GM18951 (cell line): ENCODE measurements around the gene FOXJ1.

Experiments
- POLR2A ChIP-seq: IDR thresholded peaks from 4 replicates; pipeline ENCODE4 v1.6.1; 2011; ENCODE audit warnings: mild to moderate bottlenecking; ENCODE audit not compliant: insufficient read length, insufficient read depth; ENCODE audit errors: extremely low read depth
- in situ Hi-C: fragments of 300-500 bp; cut with MboI; formaldehyde crosslinking; loops from one replicate; pipeline ENCODE4 v1.12.0; 2022; ENCODE audit warnings: low sequenced_read_pairs, mixed read lengths, inconsistent platforms; ENCODE audit not compliant: unreplicated experiment

The FOXJ1 gene

DNA sequence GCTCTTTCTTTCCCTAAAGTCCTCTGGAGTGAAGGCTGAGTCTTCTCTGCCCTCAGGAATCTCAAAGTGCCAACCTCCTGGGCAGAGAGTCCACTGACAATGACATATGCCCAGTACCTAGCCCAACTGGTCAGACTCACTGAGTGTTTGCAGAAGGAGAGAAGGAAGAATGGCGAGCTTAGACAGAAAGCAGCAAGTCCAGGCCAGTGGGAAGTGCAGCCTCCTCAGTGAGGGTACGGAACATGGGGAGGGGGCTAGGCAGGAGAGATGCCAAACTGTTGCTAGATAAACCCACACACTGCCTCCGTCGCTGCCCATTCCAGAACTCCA lies 38.1 kb downstream of the FOXJ1 start:
- in situ Hi-C loops = no loop called here
- no peak for TF ChIP-seq POLR2A

DNA sequence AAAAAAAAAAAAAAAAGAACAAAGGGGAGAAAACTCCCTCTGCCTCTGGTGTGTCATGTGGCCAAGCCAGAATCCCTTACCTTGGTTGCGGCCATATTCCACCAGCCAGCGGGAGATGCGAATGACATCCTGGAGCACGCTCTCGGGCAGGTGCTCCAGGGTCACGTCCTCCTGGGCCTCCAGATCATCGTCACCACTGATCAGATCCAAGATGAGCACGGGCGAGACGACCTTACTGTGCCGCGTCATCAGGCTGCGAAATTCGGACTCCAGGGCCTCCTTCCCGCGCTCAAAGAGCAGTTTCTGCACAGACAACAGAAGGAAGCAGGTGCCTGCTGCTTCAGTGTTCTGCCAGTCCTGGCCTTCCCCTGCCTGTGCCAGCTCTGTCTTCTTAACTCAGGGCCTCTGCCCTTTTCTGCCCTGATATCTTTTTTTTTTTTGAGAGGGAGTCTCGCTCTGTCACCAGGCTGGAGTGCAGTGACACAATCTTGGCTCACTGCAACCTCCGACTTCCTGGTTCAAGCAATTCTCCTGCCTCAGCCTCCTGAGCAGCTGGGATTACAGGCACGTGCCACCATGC lies 43.2 kb downstream of the FOXJ1 start:
- TF ChIP-seq POLR2A = no peak
- in situ Hi-C loops = no loop called here

DNA sequence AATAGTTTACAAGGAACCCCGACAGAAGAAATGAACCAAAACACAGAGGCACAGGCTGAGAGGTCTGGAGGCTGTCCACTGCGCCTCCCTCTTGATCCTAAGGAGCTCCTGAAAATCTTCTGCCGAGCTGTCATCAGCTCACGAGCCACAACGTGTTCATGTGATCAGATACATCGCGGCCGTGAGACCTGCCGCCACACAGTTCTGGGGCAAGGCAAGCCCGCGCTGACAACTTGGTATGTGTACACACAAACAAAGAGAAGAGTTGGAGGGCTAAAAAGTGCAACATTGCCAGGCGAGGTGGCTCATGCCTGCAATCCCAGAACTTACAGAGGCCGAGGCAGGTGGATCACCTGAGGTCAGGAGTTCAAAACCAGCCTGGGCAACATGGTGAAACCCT lies 45.1 kb downstream of the FOXJ1 start:
- no peak for TF ChIP-seq POLR2A
- in situ Hi-C loops = no loop called here

DNA sequence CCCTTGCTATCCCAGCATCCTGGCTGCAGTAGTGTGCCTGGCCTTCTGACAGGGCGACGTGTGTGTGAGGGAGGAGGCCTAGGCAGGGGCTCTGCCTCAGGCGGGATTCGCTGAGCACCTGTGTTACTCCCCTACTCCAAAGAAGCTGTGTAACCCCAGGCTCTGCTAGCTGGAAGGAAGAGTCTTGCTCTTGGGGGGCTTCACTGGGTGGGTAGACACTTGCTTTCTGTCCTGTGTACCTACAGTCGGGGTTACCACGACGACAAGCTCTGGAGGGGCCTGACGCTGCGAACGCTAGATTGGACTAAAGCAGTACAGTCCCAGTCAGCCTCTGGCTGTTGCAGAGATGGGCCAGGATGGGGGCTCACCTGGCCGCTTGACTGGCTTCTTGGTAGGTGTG lies 47.0 kb downstream of the FOXJ1 start:
- no peak for TF ChIP-seq POLR2A
- in situ Hi-C loops = no loop called here

DNA sequence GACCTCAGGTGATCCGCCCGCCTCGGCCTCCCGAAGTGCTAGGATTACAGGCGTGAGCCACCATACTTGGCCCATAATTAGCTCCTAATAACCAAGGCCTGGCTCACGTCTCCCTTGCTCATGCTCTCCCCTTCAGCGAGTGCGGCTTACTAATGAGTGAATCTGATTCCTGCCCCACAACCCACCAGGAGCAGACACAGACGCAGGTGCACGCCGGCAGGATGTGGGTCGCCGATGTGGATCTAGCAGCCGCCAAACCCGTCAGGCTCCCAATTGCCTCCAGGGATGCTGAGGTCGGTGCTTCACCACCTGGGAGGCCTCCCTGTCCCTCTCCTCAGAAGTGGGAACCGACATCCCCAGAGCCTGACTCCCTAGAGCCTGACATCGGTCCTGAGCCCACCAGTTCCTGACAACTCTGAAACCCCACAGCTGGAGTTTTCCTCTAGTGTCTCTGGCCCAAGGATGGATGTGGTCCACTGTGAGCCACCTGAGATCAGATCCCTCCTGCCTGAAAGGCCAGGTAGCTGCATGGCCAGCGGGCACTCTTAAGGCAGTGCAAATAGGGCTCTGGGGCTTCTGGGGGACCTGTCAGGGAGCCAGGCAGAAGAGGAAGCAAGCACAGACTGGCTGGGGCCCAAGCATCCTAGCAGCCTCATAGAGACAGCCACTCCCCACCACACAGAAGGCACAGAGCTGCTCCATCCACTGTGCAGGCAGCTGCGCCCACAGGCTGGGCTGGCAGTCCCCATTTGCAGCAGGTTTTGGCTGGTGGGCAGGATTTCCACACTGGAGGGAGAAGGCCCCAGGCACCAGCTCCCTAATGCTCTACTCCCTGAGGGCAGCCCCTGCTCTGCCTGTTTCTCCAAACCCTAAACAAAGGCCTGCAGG lies 48.3 kb downstream of the FOXJ1 start:
- in situ Hi-C loops = no loop called here
- TF ChIP-seq POLR2A = no peak

DNA sequence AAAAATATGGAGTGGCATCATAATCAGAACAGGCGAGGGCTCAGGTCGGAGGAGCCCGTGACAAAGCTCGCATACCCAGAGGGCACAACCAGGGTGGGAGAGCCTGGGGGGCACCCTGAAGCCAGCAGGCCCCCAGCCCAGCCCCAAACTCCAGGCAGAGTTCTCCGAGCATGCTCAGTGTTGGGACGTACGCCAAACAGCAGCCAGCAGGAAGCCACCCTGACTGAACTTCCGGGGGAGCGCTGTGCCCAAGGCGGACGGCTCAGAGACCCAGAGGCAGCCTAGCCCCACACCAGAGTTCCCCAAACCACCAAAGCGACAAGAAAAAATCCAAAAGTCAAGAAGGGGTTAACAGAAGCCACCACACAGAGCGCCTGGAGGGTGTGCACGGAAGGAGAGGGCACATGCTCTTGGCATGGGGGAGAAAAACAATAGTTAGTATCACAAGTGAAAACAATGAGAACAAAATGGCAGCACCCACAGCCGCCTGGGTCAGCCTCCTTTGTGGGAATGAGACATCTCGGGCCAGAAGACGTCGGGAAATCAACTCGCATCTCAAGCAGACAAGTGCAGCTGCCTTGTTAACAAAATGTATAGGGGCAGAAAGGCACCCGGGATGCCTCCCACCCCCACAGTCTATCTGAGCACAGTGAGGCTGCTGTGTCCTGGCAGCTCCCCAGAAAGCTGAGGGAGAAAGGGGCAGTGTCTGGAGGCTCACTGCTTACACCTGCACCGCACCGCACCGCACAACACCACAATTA lies 49.3 kb downstream of the FOXJ1 start:
- in situ Hi-C loops = no loop called here

DNA sequence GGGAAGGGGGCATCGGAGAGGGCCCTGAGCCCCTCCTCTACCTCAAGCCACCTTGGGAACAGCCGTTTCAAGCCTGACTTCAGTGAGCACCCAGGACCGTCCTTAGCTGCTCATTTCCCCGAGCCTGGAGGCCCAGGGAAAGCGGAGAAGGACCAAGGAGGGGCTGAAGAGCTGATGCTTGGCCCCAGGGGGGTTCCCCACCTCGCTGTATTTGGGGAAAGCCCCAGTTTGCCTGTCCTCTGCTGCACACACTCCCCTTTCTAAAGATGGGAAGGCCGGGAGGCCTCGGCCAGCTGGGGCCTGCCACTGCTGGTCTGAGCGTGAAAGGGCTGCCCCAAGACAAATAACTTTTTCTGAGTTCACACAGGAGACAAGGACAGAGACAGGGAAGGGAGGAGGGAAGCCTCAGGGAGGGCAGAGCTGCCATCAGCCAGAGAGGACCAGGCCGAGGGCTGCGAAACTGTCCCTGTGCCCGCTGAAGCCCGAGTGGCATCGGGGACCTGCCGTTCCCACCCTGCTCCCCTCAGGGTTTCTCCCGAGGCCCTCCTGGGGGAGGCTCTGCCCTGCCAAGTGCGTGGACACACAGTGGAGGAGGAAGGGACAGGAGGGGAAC lies 50.4 kb downstream of the FOXJ1 start:
- TF ChIP-seq POLR2A = no peak
- in situ Hi-C loops = no loop called here

More for the DNA sequence above, 49.3 kb downstream of the FOXJ1 start:
- TF ChIP-seq POLR2A = no peak

DNA sequence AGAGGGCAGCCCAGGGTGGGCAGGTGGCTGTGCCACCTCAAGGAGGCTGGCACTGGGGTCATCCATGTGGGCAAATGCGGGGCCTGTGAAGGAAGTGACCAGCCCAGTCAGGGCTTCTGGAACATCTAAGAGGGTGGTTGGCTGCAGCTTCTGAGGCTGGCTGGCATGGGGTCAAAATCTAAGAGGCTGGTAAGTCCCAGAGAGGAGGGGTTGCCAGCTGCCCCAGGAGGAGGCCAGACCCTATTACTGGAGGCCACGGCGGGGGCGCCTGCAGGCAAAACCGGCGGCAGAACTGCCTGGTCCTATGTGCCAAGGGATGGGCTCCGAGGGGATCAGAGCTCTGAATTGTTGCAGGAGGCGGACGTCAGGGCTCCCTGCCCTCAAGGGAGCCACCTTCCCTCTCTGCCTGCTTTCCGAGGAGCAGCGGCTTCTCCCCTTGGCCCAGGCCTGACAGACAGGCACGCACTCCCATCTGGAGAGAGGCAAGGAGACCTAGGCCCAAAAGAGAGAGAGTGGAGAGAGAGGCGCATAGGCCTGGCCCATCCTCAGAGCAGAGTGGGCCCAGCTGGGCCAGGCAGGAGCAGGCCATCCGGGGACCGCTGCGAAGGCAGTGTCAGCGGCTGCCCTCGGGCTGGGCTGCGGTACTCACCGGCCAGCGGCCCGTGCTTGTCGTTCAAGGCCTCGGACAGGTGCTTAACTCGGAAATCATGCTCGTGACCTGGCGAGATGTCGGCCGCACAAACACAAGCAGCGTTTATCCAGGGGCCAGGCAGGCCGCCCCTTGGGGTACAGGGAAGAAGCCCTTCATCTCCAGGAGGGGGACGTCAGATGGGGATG lies 51.1 kb downstream of the FOXJ1 start:
- TF ChIP-seq POLR2A = no peak
- in situ Hi-C loops = no loop called here

DNA sequence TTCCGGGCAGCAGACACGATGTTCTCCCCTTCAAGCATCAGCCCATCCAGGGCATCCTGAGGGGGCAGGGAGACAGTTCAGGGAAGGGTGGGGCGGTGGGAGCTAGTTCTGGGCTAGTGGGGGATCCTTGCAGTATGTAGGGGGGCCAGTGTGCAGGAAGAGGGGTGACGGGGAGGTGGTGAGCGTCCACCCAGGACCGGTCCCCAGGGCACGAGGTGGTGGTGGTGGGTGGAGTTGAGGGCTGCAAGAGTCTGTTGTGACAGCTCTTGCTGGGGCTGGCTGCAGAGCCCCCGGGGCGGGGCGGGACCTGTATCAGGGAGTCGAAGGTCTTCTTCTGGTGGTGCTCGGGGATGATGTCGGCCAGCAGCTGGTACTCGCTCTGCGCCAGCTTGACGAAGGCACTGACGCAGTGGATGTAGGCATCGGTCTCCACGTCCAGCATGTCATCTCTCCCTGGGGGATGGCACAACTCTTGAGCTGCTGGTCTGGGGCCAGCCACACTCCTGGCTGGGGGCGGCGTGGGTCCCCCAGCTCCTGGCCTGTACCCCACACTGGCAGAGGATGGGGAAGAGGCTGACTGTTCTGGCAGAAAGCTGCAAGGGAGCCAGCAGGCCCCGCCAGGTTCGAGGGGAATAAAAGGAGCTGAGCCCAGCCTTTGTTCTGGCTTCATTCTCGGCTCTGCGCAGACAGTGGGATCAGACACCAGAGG lies 52.0 kb downstream of the FOXJ1 start:
- TF ChIP-seq POLR2A = no peak
- in situ Hi-C loops = no loop called here

DNA sequence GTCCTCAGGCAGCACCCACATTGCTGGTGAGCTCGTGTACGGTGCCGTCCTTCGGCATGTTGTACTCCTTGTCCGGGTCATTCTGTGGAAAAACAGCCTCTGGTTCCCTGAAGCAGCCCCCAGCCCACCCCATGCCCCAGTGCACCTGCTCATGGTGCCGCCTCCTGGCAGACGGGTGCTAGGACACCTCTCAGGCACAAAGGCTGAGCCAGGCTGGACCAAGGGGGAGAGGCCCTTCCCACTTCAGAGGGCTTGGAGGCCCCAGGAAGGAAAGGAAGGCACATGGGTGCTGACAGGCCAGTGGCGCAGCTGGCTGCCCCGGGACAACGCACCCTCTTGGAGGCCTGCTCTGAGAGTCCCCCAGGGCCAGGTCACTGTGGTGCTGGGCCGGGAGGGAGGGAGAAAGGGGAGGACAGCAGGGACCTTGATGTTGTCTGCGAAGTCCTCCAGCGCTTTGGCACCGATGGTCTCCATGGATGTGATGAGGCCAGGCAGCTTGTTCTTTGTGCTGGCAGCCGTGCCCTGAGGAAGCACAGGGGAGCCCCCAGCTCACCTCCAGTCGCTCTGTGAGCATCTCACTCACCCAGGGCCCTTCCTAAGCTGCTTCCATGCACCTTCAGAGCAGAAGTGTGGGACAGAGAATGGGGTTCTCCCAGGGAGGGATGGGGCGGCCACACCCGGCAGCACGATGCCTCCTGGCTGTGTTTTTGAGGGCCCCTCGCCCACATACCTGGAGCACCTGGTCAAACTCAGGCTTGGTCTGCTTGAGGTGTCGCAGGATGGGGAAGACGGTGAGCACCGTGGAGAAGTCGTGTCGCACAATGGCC lies 52.8 kb downstream of the FOXJ1 start:
- in situ Hi-C loops = no loop called here
- TF ChIP-seq POLR2A = no peak

DNA sequence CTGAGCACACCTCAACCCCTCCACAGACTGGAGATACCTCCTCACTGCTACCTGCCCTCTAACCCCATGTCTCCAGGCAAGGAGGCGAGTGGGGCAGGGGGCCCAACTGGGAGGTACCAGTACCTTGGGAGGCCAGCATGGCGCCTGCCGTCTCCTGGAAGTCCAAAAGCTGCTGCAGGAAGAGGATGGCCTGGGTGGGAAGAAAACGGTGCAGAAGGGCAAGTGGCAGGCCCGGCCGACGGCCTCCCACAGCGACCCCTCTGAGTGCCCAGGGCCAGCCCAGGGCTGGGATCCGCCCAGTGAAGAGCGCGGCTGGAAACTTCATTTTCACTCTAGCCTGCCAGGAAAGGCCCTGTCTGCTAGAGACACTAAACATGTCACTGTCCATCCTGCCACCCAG lies 53.5 kb downstream of the FOXJ1 start:
- no peak for TF ChIP-seq POLR2A
- in situ Hi-C loops = no loop called here

DNA sequence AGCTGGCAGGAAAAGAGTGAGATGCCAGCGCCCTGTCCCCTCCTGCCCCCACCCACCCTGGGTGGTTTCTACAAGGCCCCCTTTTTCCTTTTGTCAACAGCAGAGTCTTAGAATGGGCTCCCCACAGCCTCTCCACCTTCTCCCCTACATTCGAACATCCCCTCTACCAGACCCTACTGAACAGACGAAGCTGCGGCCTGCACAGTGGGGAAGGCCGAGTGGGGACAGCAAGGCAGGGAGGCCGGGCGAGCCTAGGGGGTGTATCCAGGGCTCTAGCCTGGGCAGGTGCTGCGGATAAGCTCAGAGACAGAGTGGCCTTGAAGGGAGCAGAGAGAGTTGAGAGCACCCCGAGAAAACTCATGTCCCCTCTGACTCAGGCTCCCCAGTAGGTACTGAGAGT lies 54.7 kb downstream of the FOXJ1 start:
- in situ Hi-C loops = no loop called here
- TF ChIP-seq POLR2A = no peak
